ENCODE data around the gene PROSER1.

DNA sequence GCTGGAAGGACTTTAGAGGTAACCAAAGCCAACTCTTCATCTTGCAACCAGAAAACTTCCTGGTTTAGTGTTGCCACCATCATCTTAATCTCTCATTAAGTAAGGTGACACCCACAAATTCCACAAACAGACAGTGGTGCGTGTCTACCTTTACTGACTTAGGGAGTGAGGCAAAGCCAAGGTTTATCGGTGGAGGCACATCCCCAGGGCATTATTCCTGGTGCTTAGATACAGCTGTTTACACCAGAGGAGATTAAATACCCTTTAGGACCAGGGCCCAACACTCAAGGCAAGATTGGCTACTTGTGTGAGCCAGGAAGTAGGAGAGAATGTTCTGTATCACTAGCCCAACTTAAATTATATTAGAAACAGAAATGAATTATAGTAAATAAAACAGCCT is 56.8 kb downstream of the PROSER1 start:
- TF ChIP-seq CTCF (IDR thresholded peaks at IDR 0.05) (no peak), POLR2A (IDR thresholded peaks at IDR 0.05) (no peak)
